Uterus (tissue), 2 donors: Measurements from ENCODE around the gene OPCML.

Source experiments
- POLR2A ChIP-seq, 2 donors: fragments of 450-650 bp; IDR thresholded peaks; one replicate each; pipeline ENCODE4 v1.6.1; 2016; ENCODE audit warnings: antibody characterized with exemption in 2 of 2, mild to moderate bottlenecking in 1 of 2, moderate library complexity in 1 of 2
- TF ChIP-seq, protein P1 (sequence below), 4 experiments: fragments of 200-600 bp in 2 of 4; fragments of 450-650 bp in 2 of 4; sonication (generic) in 2 of 4; IDR thresholded peaks; one replicate each; pipeline ENCODE4 v1.5.1; 2016 to 2019; ENCODE audit warnings: antibody characterized with exemption in 4 of 4, mild to moderate bottlenecking in 2 of 4, moderate library complexity in 1 of 4

DNA sequence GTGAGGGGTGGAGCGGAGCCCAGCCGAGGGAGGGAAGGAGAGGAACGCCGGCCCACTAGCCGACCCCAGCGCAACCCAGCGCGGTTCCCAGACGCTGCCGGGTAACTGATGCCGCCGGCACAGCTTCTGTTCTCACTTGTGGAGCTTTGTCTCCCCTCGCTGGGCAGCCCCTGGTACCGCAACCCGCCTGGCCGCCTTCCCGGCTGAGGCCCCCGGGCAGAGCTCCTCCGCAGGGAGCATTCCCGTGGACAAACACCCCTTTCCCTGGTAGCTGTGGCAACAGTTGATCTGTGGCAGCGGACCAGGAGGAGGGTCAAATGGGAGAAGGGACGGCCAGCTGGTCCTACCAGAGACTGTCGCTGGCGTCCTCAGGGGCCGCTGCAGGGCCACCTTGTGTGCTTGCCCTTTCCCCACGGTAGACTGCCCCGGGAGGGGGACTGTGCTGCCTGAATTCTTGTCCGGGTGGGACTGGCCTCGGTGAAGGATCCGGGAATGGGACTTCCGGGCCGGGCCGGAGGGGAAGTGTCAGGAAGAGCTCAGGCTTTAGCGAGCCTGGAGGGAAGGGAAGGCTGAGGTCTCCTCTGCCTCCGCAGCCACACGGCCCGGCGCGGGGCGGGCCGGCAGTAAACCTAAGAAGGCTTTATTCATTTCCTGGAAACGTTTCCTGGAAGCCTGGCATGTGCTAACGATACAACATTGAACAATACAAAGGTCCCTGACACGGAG, 468.0 kb downstream of the OPCML start:
- TF ChIP-seq, protein P1, sequence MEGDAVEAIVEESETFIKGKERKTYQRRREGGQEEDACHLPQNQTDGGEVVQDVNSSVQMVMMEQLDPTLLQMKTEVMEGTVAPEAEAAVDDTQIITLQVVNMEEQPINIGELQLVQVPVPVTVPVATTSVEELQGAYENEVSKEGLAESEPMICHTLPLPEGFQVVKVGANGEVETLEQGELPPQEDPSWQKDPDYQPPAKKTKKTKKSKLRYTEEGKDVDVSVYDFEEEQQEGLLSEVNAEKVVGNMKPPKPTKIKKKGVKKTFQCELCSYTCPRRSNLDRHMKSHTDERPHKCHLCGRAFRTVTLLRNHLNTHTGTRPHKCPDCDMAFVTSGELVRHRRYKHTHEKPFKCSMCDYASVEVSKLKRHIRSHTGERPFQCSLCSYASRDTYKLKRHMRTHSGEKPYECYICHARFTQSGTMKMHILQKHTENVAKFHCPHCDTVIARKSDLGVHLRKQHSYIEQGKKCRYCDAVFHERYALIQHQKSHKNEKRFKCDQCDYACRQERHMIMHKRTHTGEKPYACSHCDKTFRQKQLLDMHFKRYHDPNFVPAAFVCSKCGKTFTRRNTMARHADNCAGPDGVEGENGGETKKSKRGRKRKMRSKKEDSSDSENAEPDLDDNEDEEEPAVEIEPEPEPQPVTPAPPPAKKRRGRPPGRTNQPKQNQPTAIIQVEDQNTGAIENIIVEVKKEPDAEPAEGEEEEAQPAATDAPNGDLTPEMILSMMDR (IDR thresholded peaks at IDR 0.05) = peak; percentile 30 to 68 (median 50)
- TF ChIP-seq POLR2A (IDR thresholded peaks at IDR 0.05) = no peak
